Measurements from ENCODE around the gene TMEM245. TPM values are rescaled to one million over a fixed set of nuclear protein-coding genes. Genes with fewer than 3 reads are reported as not detected.

The TMEM245 gene
- total RNA-seq, 4 donors from 2014 or later, result 55.8 to 95.9 (median 88.6) TPM

DNA sequence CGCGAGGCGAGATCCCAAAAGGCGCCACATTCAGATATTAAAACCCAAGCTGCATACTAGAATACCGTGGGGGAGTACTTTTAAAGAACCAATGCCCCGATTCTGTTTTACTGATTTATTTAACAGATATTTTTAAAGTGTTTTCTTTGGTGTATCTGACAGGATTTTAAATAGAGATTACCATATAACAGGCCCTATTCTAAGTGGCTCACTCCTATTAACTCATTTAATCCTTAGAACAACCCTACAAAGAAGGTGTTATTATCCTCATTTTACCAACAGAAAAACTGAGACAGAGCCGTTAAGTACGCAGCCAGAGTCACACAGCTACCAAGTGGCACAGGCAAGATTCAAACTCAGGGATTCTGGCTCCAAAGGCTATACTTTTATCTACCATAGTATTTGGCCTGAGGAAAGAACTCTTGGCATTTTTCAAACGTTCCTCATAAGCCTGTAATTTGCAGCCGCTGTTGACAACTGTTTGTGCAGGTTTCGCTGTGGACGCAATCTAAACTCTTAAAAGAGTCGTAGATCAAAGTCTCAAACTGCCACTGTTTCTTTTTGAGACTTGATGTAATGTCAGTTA, 550 bp upstream of the TMEM245 start:
- TF ChIP-seq, protein P1, sequence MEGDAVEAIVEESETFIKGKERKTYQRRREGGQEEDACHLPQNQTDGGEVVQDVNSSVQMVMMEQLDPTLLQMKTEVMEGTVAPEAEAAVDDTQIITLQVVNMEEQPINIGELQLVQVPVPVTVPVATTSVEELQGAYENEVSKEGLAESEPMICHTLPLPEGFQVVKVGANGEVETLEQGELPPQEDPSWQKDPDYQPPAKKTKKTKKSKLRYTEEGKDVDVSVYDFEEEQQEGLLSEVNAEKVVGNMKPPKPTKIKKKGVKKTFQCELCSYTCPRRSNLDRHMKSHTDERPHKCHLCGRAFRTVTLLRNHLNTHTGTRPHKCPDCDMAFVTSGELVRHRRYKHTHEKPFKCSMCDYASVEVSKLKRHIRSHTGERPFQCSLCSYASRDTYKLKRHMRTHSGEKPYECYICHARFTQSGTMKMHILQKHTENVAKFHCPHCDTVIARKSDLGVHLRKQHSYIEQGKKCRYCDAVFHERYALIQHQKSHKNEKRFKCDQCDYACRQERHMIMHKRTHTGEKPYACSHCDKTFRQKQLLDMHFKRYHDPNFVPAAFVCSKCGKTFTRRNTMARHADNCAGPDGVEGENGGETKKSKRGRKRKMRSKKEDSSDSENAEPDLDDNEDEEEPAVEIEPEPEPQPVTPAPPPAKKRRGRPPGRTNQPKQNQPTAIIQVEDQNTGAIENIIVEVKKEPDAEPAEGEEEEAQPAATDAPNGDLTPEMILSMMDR (IDR thresholded peaks at IDR 0.05; ENCODE audit: low read depth), result no peak

DNA sequence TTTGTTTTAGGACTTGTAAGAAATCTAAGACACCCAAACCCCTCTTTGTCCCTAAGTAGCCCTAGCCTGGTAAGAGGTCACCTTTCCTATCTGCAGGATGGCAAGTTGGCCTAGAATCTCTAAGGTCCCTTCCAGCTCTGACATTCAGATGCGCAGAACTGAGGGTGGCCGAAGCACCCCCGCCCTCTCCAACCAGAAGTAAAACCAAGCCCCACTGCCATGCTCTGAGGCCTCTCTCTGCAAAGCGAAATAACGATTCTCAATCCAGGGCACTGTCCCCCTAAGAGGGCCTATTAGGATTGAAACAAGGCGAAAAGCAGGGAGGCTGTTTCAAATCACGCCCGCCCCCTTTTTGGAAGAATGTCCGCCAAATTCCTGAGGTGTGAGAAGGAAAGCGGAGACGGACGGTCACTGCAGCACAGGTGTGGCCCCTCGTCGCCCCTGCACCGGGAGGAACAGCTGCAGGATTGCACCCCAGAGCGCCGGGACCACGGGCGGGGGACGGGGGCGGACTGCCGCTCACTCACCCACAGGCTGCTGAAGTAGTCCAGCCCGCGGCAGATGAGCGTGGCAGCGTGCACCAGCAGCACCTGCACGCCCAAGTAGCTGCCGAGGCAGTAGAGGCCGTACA, 824 bp downstream of the TMEM245 start:
- TF ChIP-seq, protein P1 (IDR thresholded peaks at IDR 0.05; ENCODE audit: low read depth), result no peak

DNA sequence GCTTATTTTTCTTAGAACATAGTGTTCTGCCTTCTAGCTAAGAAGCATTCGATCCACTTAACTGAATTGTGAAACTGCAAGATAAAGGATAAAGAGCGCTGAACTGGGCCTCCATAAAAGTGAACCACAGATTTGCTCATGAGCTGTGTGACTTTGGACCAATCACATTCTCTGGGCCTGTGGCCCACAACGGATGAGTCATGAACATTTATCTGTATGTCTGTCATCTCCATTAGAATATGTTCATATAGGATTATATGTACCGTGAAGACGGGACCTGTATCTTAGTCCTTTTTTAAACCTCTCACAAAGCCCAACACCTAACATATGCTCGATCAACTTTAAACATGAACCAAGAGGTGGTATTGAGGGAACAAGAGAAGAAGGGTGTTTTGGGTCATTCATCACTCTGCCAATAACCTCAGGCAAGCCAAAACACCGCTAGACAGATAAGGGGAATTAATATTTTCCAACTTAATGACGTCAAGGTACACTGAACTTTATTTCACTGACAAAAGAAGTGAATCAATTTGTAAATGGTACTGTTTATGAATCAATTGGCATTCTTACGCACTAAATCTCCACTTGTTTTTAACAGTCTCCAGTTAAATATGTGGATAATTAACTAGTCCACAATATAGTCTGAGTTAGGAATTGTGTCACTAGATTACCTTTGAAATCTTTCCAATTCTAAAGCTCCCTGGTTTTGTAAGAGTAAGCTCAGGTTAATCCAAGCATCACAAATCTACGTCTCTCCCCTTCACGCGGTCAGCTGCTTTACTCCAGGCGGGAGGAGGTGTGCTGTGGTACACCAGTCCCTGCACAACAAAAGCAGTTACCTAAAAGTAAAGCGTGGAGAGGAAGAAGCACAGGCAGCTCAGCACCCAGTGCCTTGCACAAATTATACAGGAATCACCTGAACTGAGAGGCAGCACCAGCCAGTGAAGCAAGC, 1.6 kb downstream of the TMEM245 start:
- TF ChIP-seq, protein P1 (IDR thresholded peaks at IDR 0.05; ENCODE audit: low read depth), result no peak

DNA sequence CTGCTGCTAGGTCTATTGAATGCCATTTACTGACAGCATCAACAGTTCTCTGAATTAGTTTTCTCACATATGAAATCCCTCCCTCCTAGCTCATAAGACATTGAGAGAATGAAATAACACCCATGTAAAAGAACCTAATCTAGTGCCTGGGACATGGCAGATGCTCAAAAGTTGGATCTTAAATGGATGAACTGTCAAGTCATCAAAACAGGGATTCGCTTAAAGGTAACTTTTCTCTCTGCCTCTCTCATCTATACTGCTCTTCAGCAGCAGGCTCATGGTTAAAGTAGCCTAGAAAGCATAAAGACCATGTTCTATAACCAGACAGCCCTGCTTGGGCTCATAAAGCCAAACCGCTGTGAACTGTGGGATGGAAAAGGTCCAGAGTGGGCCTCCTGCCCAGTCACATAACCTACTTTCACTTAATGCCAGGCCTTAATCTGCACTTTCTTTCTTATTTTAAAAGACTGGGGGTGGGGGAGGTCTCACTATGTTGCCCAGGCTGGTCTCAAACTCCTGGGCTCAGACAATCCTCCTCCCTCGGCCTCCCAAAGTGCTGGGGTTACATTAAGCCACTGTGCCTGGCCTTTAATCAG, 3.7 kb downstream of the TMEM245 start:
- TF ChIP-seq, protein P1 (IDR thresholded peaks at IDR 0.05; ENCODE audit: low read depth), result no peak

DNA sequence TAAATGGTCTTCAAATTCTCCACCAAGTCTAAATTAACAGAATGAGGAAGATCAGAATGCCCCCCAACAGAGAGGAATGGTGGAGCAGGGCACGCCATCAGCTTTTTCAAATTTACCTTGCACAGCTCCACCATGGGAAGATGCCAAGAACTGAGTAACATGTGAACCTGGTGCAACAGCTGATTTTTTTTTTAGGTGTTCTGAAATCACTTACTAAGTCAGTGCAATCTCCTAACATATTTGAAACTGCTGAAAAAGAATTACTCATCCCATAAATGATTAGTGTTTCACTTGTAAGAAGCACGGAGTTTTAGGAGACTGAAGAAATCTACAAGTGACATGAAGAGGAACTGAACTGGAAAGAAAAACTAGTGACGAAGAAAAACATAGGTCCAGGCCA, 5.1 kb downstream of the TMEM245 start:
- TF ChIP-seq, protein P1 (IDR thresholded peaks at IDR 0.05; ENCODE audit: low read depth), result no peak

DNA sequence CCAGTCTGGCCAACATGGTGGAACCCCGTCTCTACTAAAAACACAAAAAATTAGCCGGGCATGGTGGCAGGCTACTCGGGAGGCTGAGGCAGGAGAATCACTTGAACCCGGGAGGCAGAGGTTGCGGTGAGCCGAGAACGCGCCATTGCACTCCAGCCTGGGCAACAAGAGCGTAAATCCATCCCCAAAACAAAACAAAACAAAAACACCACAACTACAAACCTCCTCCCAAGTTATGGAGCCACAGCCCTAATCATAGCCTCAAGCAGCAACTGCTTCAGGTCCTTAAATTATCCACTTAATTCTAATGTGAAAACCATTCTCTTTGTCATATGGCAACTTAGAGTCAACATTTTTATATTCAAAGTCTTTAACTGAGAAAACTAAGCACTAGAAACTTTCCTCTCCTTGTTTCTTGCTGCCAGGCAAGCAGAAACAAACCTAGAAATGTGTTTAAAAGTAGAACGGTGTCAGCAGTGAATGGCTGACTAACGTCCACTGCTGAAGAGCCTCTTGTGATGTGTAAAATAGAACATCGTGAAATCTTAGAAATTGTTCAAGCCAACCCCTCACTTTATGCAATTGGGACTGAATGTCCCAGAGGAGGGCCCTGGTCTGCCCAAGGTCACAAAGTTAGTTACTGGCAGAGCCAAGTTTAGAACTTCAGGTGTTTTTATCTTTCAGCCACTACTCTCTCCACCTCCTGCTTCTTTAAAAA, 5.7 kb downstream of the TMEM245 start:
- TF ChIP-seq, protein P1 (IDR thresholded peaks at IDR 0.05; ENCODE audit: low read depth), result no peak
